ENCODE data around the gene DESI2.

- TF ChIP-seq CTCF (IDR thresholded peaks at IDR 0.05) (no peak), POLR2AphosphoS5 (IDR thresholded peaks at IDR 0.05) (peak; percentile 5)
Observed at GRCh38 chr1:244705261-244706234, 52.6 kb downstream of the DESI2 start.

All from prostate gland (tissue), 2 donors.